ENCODE measurements around the gene PPP4R3B.
A peak's percentile ranks its signal among the peaks of the same experiment; 100 is the strongest.
"Not testable (repeated sequence)": the region's sequence is repeated elsewhere in the genome, so short reads cannot be mapped to it uniquely, and the experiment has no call there.

The PPP4R3B gene

DNA sequence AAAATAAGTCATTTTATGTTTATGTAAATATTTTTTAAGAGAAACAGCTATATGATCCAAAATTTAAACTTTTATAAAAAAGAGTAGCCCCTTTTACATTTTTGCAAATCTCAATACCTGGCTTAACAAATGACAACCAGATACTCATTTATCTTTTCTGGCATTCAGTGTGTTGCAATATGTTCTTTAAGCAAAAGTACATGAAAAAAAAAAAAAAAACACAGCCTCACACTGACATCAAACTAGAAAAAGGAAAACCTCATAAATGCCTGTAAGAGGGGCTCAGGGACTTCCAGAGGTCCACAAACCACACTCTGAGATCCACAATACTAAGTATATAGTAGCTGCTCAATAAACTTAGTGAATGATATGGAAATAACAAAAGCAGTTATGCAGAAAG lies 21.9 kb downstream of the PPP4R3B start:
- DNase-seq (ENCODE audit: low spot score) = no peak

DNA sequence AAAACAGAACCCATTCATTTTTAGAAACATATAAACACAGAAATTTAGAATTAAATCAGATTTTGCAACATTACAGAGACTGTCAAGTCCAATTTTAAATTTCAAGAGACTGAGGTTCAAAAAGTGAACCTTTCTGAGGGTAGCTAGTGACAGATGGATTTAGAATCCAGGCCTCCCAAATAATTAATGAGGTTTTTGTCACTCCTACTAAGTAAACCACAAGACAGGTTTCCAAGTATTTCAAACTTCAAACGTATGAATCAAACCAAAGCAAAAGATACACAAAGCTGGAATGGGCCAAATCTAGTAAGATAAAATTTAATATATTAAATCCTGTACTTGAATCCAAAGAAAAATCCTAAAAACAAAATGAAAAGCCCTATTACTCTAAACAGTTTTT lies 25.3 kb downstream of the PPP4R3B start:
- DNase-seq (ENCODE audit: low spot score) = no peak

DNA sequence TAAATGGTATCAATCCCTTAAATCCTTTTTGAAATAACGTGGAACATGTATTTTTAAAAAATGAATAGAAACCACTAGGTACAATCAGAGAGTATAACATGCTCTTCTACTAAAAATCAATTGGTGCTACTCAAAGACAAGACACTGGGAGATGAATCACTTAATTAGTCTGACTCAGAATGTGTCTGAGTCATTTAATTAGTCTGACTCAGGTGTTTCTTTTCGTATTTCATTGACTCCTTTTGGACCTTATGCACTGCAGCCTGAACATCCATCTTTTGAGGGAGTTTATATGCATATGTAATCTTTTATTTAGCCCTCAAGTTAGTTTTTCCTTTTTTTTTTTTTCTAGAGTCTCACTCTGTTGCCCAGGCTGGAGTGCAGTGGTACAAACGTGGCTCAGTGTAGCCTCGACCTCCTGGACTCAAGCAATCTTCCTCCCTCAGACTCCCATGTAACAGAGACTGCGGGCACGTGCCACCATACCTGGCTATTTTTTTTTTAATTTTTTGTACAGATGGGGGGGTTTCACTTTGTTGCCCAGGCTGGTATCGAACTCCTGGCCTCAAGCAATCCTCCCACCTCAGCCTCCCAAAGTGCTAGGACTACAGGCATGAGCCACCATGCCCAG lies 26.5 kb downstream of the PPP4R3B start:
- DNase-seq (ENCODE audit: low spot score) = no peak

DNA sequence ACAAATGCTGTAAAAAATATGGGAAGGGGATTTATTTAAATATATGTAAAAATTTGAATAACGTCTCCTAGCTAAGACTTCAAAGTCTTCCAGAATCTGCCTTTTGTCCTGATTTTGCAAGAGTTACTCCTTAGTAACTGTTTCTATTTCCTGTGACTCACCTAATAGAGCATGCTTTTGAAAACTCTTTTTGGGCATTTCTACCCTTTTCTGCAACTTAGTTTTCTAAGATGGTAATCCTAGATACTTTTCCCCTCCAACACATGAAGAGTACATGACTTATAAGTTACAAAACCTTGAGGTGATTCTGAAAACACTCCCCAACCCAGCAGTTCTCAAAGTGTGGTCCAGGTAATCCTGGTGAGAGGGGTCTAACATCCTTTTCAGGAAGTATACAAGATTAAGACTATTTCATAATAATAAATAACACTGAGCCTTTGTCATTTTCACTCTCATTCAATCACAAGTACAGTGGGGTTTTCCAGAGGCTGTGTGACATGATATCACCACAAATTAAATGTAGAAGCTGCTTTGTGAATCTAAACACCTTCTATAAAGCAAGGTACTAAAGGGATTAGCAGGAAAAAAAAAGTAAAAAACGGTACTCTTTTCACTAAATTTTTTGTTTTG lies 31.9 kb downstream of the PPP4R3B start:
- DNase-seq (ENCODE audit: low spot score) = no peak

DNA sequence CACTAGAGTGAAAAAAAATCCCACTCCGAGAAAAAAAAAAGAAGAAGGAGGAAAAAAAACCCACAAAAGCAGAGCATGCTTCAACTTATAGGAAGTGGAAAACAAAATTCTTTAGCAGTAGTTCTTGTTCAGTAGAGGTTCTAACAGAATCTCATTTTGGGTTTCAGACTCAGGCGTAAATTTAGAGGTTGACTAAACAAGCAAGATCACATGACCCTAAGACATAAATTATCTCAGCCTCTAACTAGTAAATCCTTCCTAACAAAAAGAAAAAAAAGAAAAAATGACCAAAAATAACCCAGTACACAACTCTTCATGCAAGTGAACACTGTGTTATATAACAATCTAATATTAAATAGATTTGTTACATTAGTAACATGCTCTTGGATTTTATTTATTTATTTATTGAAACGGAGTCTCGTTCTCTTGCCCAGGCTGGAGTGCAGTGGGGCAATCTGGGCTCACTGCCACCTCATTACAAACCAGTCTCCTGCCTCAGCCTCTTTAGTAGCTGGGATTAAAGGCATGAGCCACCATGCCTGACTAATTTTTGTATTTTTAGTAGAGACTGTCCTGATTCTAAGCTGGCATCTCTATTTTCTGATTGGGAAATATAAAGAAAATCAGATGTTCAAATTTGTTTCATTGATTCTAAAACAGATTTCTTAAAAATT lies 35.4 kb downstream of the PPP4R3B start:
- DNase-seq (ENCODE audit: low spot score) = no peak

DNA sequence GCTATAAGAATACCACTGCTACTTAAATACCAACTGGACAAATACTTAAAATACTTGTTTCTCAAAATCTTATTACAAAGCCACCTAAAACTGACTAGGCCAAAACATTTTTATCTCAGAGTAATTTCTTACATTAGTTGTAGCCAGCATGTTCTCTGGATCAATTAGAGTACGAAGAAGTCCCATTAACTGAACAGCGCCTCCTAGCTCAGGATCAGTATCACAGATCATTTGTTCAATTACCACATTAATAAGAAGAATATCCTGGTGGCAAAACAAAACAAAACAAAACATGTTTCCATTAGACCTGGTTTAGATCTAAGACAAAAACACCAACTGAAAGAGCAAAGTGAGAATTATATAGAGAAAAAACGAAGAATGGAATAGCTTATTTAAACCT lies 36.0 kb downstream of the PPP4R3B start:
- peak; percentile 6 for DNase-seq (ENCODE audit: low spot score)

DNA sequence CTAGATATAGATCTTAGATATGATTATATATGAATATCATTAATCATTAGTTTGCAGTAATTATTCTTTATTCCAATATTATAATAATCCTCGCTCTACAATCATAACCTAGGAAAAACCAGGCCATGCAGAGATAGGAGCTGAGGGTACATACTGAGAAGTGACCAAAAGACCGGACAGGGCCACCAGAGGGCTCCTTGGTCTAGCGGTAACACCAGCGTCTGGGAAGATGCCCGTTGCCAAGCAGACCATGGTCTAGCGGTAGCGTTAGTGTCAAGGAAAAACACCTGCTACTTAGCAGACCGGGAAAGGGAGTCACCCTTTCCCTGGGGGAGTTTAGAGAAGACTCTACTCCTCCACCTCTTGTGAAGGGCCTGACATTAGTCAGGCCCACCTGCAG lies 48.4 kb downstream of the PPP4R3B start:
- DNase-seq (ENCODE audit: low spot score) = not testable (repeated sequence)

DNA sequence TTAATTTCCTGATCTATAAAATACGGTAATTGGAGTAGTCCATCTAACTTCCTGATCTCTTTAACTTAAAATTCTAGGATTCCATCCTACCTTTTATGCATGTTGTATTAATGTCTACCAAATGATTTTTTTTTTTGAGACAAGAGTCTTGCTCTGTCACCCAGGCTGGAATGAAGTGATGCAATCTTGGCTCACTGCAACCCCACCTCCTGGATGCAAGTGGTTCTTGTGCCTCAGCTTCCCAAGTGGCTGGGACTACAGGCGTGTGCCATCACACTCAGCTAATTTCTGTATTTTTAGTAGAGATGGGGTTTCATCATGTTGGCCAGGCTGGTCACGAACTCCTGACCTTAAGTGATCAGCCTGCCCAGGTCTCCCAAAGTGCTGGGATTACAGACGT lies 50.1 kb downstream of the PPP4R3B start:
- no peak for DNase-seq (ENCODE audit: low spot score)

DNA sequence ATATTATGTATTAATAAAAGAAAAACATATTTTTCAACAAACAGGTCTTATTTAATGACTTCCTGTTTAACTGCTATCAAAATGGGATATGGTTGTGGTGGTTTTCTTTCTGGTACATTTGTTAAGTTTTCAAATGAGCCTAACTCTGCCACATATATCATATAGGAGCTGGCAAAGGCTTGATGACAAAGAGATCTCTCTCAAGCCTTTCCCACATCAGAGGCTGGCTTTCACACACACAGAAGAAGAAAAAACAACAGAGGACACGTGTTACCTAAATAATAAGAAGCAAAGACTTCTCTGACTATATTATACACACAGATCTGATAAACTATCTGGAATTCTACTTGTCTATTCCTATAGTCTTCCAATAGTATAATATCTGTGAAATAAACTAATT lies 51.8 kb downstream of the PPP4R3B start:
- DNase-seq (ENCODE audit: low spot score) = no peak

DNA sequence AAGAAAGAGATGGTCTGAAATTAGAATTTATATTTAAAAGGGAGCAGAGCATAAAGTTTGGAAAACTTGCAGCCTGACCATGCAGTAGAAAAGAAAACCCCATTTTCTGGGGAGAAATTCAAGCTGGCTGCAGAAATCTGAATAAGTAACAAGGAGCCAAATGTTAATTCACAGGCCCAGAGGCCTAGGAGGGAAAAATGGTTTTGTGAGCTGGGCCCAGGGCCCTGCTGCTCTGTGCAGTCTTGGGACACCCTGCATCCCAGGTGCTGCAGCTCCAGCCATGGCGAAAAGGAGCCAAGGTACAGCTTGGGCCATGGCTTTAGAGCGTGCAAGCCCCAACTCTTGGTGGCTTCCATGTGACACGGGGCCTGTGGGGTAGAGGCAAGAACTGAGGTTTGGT lies 56.6 kb downstream of the PPP4R3B start:
- no peak for DNase-seq (ENCODE audit: low spot score)

DNA sequence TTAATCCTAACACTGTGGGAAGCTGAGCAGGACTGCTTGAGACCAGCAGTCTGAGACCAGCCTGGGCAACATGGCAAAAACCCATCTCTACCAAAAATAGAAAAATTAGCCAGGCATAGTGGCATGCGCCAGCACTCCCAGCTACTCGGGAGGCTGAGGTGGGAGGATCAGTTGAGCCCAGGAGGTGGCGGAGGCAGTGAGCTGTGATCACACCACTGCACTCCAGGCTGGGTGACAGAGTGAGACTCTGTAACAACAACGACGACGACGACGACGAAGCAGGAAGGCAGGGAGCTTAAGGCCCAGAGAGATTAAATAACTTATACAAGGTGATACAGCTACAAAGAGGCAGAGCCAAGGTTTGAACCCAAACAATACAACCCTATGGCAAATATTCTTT lies 60.6 kb downstream of the PPP4R3B start:
- no peak for DNase-seq (ENCODE audit: low spot score)

DNA sequence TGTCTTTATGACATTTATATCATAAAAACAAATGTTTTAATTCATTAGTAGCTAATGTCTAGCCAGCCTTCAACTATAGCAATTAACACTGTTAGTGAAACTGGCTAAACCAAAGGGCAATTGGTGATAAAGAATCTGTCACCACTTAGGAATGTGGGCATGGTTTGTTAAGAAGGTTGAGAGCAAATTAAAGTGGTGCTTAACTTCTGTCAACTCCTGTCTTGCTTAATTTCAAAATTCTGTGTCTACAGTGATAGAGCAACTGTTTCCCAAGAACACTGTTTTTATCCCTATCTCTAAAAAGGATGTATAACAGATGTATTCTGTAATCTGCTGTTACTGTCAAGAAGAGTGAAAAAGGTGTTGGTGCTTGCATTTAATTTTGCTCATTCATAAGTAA lies 61.4 kb downstream of the PPP4R3B start:
- DNase-seq (ENCODE audit: low spot score) = peak; percentile 4

DNA sequence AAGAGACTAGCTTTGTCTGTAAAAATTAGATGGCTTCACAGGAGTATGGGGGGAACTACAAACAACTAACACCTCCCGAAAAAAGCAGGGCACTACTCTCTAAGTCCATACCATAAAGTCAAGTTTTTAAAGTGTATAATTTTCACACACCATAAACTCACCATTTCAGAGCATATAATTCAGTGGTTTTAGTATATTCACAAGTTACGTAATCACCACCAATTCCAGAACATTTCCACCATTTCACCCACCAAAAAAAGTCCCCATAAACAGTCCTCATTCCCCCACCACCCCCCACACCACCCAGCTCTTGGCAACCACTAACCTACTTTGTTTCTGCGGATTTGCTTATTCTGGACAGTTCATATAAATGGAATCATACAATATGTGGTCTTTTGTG lies 64.1 kb downstream of the PPP4R3B start:
- DNase-seq (ENCODE audit: low spot score) = no peak

DNA sequence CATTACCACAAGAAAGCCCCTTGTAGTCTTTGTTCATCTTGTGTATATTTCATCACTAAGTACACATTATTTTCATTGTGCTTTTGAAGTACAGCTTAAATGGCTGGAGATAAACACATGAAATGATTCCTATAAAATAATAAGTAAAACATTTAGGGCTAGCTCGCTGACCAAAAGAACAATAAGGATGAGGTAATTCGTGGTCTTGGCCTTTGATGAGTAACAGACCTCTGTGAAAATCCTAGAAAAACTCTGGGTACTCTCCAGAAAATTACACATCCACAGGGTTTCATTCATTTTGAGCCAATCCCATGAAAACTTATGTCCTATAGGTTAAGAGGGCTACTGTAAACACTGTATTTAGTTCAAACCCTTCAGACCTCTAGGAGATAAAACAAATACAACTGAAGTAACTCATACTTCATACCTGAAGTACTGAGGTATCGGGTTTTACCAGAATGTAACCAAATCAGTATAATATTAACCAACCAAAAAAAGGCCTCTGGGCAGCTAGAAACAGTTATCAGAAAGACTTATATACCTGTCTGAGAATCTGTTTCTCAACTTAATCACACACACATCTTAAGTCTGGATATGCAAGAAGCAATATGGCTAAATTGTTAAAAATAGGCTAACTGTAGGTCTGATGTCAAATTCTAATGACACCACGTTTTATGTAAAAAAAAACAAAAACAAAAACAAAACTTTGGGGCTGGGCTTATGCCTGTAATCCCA lies 66.9 kb downstream of the PPP4R3B start:
- no peak for DNase-seq (ENCODE audit: low spot score)

DNA sequence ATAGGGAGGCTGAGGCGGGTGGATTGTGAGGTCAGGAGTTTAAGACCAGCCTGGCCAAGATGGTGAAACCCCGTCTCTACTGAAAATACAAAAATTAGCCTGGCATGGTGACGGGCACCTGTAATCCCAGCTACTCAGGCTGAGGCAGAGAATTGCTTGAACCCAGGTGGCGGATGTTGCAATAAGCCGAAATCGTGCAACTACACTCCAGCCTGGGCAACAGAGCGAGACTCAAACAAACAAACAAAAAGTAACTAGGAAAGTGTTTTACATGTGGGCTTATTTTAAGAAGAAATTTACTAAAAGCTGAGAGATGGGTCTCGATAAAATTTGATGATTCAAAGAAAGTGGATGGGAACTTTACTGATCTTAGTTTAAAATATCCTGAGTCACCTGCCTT lies 69.7 kb downstream of the PPP4R3B start:
- not testable (repeated sequence) for DNase-seq (ENCODE audit: low spot score)

DNA sequence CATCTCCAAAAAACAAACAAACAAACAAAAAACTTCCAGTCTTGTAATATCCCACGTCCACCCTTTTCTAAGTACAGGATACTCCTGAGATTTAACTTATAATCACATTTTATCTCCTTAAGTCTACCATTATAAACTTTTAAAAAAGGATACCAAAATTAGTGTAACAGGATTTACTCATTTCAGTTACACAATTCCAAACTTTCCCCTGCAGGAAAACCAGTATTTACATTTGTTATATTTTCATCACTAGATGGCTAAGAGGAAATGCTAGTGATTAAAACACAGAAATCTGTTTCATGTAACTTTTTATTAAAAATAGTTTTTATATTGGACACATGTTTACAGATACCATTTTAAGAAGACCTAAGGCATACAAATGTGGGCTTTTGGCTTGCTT lies 70.4 kb downstream of the PPP4R3B start:
- no peak for DNase-seq (ENCODE audit: low spot score)

DNA sequence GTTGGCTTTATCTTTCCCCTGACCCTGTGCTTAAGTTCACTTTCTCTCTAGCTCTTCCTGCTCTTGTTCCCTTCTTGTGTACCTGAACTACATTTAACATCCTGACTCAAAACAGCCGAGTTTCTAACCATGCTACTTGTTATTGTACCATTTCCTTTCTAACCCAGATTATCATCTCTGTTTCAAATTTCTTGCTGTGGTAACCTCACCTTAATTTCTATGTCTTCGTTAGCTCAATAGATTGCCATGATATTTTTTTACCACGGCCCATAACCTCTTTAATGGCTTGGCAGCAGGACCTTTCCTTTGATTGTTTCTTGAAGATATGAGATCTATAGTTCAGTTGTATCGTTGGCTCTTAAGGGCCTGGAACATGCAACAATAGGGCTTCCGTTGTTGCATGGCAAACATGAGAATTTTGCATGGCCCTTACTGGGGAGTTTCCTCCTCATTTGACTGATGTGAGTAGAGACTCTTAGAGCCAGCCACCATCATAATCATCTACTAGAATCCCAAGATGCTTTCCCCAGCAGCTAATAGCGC lies 86.8 kb downstream of the PPP4R3B start:
- no peak for DNase-seq (ENCODE audit: low spot score)

DNA sequence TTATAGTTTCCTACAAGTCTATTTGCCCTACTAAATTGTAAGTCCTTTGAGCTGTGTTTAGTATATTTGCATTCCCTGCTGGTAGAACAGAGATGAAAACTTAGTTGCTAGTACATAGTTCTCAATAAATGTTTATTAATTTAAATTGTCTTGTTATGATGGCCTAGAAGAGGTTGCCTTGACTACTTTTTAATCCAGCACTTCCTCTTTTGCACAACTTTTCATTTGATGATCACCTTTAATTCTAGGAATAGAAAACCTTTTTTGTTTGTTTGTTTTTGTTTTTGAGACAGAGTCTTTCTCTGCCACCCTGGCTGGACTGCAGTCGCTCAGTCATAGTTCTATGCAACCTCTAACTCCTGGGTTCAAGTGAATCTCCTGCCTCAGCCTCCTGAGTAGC lies 91.2 kb downstream of the PPP4R3B start:
- no peak for DNase-seq (ENCODE audit: low spot score)

DNA sequence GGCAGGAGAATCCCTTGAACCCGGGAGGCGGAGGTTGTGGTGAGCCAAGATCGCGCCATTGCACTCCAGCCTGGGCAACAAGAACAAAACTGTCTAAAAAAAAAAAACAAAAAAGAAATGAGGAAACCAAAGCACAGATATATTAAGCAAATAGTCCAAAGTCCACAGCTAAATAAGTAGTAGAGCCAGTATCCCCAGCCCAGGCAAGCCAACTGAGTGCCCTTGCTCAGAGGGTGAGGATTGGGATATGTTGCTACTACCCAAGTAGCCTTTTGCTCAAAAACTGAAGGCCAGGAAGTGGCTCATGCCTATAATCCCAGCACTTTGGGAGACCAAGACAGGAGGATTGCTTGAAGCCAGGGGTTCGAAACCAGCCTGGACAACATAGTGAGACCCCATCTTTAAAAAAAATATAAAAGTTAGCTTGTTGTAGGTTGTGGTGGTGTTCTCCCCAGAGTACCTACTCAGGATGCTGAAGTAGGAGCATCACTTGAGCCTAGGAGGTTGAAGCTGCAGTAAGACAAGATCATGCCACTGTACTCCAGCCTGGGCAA lies 92.5 kb downstream of the PPP4R3B start:
- DNase-seq (ENCODE audit: low spot score) = no peak

DNA sequence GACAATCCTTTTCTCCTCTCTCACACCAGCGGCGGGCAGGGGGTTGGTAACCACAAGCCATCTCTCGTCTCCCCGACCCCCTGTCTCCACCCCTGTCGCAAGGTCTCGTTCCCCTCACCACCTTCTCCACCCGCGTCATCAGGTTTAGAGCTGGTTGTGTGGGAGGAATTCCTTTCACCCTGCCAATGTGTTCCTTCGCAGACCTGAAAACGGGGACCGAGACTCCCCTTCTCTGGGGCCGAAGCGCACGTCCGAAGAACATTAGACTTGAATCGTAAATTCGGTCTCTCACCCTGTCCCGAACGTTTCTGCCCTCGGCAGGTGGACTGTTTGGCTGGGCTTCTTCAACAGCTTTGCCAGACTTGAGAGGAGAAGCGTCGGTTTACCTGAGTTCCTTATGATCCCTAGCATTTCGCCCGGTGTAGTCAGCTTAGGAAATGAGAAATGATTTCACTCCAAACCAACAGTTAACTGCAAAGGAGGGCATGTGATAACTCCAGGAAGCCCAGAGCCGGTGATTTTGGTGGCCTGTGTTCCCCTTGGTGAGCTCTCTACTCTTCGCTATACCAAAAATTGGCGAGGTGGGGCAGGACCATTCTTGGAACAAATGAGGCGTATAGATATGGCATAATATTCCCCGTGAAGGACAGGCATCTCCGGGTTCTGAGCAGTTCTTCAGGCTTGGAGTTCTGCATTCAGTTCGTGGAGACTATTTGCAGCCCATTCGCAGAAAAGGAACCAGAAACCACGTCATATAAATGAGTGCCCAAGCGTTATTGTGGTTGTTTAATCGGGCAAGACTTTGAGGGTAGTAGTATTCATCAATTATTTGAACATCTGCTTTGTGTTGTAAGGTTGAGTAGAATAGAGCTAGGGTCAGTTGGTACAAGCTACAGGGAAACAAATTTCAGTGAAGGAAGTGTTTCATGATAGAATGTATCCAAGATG lies 97.2 kb downstream of the PPP4R3B start:
- peak; percentile 17 for DNase-seq (ENCODE audit: low spot score)

DNA sequence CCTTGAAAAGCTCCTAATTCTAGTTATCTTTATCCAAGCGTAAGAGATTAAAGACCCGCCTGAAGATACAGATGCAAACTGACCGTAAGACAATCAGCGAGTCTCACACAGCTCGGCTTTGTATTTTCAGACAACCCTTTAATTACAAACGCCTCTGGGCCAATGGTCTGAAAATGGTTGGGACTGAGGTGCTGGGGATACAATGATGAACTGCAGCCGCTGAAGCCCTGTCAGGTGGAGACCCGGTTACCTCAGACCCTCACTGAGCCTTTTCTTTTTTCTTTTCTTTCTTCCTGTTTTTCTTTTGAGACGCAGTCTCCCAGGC lies 98.6 kb downstream of the PPP4R3B start:
- no peak for DNase-seq (ENCODE audit: low spot score)
